GOT3 (cell line): ENCODE measurements around the gene FCHSD1.

Experiments used
- DNase-seq: peaks from one replicate; lab custom pipeline; 2025; ENCODE audit warnings: mixed read lengths; lab: John Stamatoyannopoulos, UW

Gene FCHSD1

GRCh38 chr5:141672841-141673813, 21.9 kb upstream of the FCHSD1 start:
- no peak for DNase-seq

GRCh38 chr5:141672071-141672840, 21.0 kb upstream of the FCHSD1 start:
- no peak for DNase-seq

GRCh38 chr5:141669520-141669919, 18.3 kb upstream of the FCHSD1 start:
- DNase-seq: no peak

- no peak for DNase-seq
These were observed 17.5 kb upstream of the FCHSD1 start for GRCh38 chr5:141668601-141669265.

- no peak for DNase-seq
These were observed 15.1 kb upstream of the FCHSD1 start for GRCh38 chr5:141665995-141666940.

GRCh38 chr5:141664733-141665461, 13.7 kb upstream of the FCHSD1 start:
- DNase-seq: peak; percentile 22

- no peak for DNase-seq
These were observed 12.3 kb upstream of the FCHSD1 start for GRCh38 chr5:141663506-141663905.

GRCh38 chr5:141662028-141662427, 10.8 kb upstream of the FCHSD1 start:
- DNase-seq: no peak

GRCh38 chr5:141657937-141658545, 6.8 kb upstream of the FCHSD1 start:
- no peak for DNase-seq

- DNase-seq: no peak
These were observed 6.2 kb upstream of the FCHSD1 start for GRCh38 chr5:141657404-141657803.

- DNase-seq: no peak
These were observed 5.2 kb upstream of the FCHSD1 start for GRCh38 chr5:141656396-141656795.

- DNase-seq: no peak
These were observed 3.8 kb upstream of the FCHSD1 start for GRCh38 chr5:141655020-141655419.

GRCh38 chr5:141654298-141654697, 3.1 kb upstream of the FCHSD1 start:
- no peak for DNase-seq

- DNase-seq: no peak
These were observed 499 bp upstream of the FCHSD1 start for GRCh38 chr5:141651728-141652105.

GRCh38 chr5:141649972-141650371, 1.2 kb downstream of the FCHSD1 start:
- DNase-seq: no peak

GRCh38 chr5:141649056-141649688, 2.0 kb downstream of the FCHSD1 start:
- DNase-seq: no peak

- no peak for DNase-seq
These were observed 3.4 kb downstream of the FCHSD1 start for GRCh38 chr5:141647851-141648250.

GRCh38 chr5:141647242-141647641, 4.0 kb downstream of the FCHSD1 start:
- DNase-seq: no peak

GRCh38 chr5:141646026-141646425, 5.2 kb downstream of the FCHSD1 start:
- no peak for DNase-seq
